ENCODE results near the gene NTM. TPM values are rescaled to one million over a fixed set of nuclear protein-coding genes. Genes with fewer than 3 reads are reported as not detected.
"Not testable (repeated sequence)": the region's sequence is repeated elsewhere in the genome, so short reads cannot be mapped to it uniquely, and the experiment has no call there.

NTM gene
- total RNA-seq, 2 donors from 2014 or later = 1.0 to 1.7 TPM

GRCh38 chr11:131481303-131481702 lies 110.9 kb downstream of the NTM start:
- intact Hi-C loops (cut with DNase I, micrococcal nuclease) = no loop called here
- DNase-seq (peak in 1 of 2 donors; percentile 38), ATAC-seq (peak; percentile 26)

- ATAC-seq = no peak
- DNase-seq = no peak
- intact Hi-C loops (cut with DNase I, micrococcal nuclease) = no loop called here
These were observed 111.6 kb downstream of the NTM start for GRCh38 chr11:131481971-131482370.

GRCh38 chr11:131483453-131483852 lies 113.0 kb downstream of the NTM start:
- intact Hi-C loops (cut with DNase I, micrococcal nuclease) = no loop called here
- no peak for DNase-seq
- no peak for ATAC-seq

GRCh38 chr11:131483877-131484276 lies 113.5 kb downstream of the NTM start:
- intact Hi-C loops (cut with DNase I, micrococcal nuclease) = no loop called here
- DNase-seq (no peak), ATAC-seq (no peak)

GRCh38 chr11:131486100-131486499 lies 115.7 kb downstream of the NTM start:
- DNase-seq (no peak), ATAC-seq (no peak)
- intact Hi-C loops (cut with DNase I, micrococcal nuclease) = no loop called here

- intact Hi-C loops (cut with DNase I, micrococcal nuclease) = no loop called here
- DNase-seq (peak in 1 of 2 donors; percentile 42), ATAC-seq (no peak)
These were observed 116.7 kb downstream of the NTM start for GRCh38 chr11:131486937-131487635.

- no peak for DNase-seq
- no peak for ATAC-seq
- intact Hi-C loops (cut with DNase I, micrococcal nuclease) = no loop called here
These were observed 117.8 kb downstream of the NTM start for GRCh38 chr11:131488238-131488637.

- DNase-seq (no peak), ATAC-seq (no peak)
- intact Hi-C loops (cut with DNase I, micrococcal nuclease) = no loop called here
These were observed 121.1 kb downstream of the NTM start for GRCh38 chr11:131491503-131491902.

GRCh38 chr11:131495423-131495822 lies 125.0 kb downstream of the NTM start:
- DNase-seq = peak; percentile 9 to 48
- intact Hi-C loops (cut with DNase I, micrococcal nuclease) = no loop called here
- no peak for ATAC-seq

- ATAC-seq; DNase-seq; intact Hi-C loops (cut with DNase I, micrococcal nuclease): not testable (repeated sequence)
These were observed 127.3 kb downstream of the NTM start for GRCh38 chr11:131497686-131498085.

GRCh38 chr11:131498631-131499160 lies 128.3 kb downstream of the NTM start:
- intact Hi-C loops (cut with DNase I, micrococcal nuclease) = no loop called here
- no peak for ATAC-seq
- DNase-seq = no peak

GRCh38 chr11:131499199-131499598 lies 128.8 kb downstream of the NTM start:
- DNase-seq (no peak), ATAC-seq (no peak)
- intact Hi-C loops (cut with DNase I, micrococcal nuclease) = no loop called here

- DNase-seq (no peak), ATAC-seq (no peak)
These were observed 132.6 kb downstream of the NTM start for GRCh38 chr11:131503017-131503416.

GRCh38 chr11:131504199-131504949 lies 134.0 kb downstream of the NTM start:
- DNase-seq (no peak), ATAC-seq (no peak)
- intact Hi-C loops (cut with DNase I, micrococcal nuclease) = no loop called here

More at GRCh38 chr11:131503017-131503416, 132.6 kb downstream of the NTM start:
- intact Hi-C loops (cut with DNase I, micrococcal nuclease) = no loop called here

- no peak for ATAC-seq
- DNase-seq = no peak
- intact Hi-C loops (cut with DNase I, micrococcal nuclease) = no loop called here
These were observed 135.9 kb downstream of the NTM start for GRCh38 chr11:131506348-131506747.

- no peak for DNase-seq
- intact Hi-C loops (cut with DNase I, micrococcal nuclease) = loop anchor here in 1 of 2 donors (10.0 kb wide), 1 partner anchor 446 kb away; no protein-coding TSS in a partner anchor
- ATAC-seq = no peak
These were observed 140.2 kb downstream of the NTM start for GRCh38 chr11:131510662-131511061.

GRCh38 chr11:131511794-131512193 lies 141.4 kb downstream of the NTM start:
- DNase-seq (peak in 1 of 2 donors; percentile 63), ATAC-seq (peak; percentile 65)
- intact Hi-C loops (cut with DNase I, micrococcal nuclease) = loop anchor here in 1 of 2 donors (10.0 kb wide), 1 partner anchor 447 kb away; no protein-coding TSS in a partner anchor

- ATAC-seq (no peak), DNase-seq (no peak)
- intact Hi-C loops (cut with DNase I, micrococcal nuclease) = loop anchor here in 1 of 2 donors (10.0 kb wide), 1 partner anchor 447 kb away; no protein-coding TSS in a partner anchor
These were observed 141.8 kb downstream of the NTM start for GRCh38 chr11:131512228-131512627.

- intact Hi-C loops (cut with DNase I, micrococcal nuclease) = loop anchor here in 1 of 2 donors (10.0 kb wide), 1 partner anchor 449 kb away; no protein-coding TSS in a partner anchor
- DNase-seq = no peak
- ATAC-seq = no peak
These were observed 143.6 kb downstream of the NTM start for GRCh38 chr11:131514062-131514461.
